Breast epithelium (tissue), 3 donors: ENCODE measurements around the gene NUAK1.

Source experiments
- CTCF ChIP-seq, 3 donors: fragments of 450-650 bp; IDR thresholded peaks; one replicate each; pipeline ENCODE4 v1.5.1; 2016 to 2017; ENCODE audit warnings: antibody characterized with exemption in 3 of 3, mild to moderate bottlenecking in 3 of 3, moderate library complexity in 3 of 3
- POLR2A ChIP-seq: fragments of 450-650 bp; IDR thresholded peaks from one replicate; pipeline ENCODE4 v1.6.1; 2016; ENCODE audit warnings: antibody characterized with exemption, mild to moderate bottlenecking, moderate library complexity
- POLR2AphosphoS5 ChIP-seq, 3 donors: sonication (generic); formaldehyde crosslinking; IDR thresholded peaks; one replicate each; pipeline ENCODE4 v1.6.1; 2017; ENCODE audit warnings: antibody characterized with exemption in 3 of 3

- TF ChIP-seq CTCF (IDR thresholded peaks at IDR 0.05) (no peak), POLR2AphosphoS5 (IDR thresholded peaks at IDR 0.05) (no peak), POLR2A (no peak)
Measured at GRCh38 chr12:106020736-106021135, 118.0 kb downstream of the NUAK1 start.
